Brain microvascular endothelial cell (primary cell): ENCODE measurements around the gene ADCY5.

Source experiments
- DNase-seq: peaks from one replicate; pipeline ENCODE4 v3.0.0-alpha.2; 2020
- H3K27ac ChIP-seq: fragments of 250-450 bp; sonication (Bioruptor Pico); 2 replicates; pipeline ENCODE4 v1.5.1; 2020; ENCODE audit warnings: mild to moderate bottlenecking, moderate library complexity
- H3K27me3 ChIP-seq: fragments of 250-450 bp; sonication (Bioruptor Pico); replicated peaks from 2 replicates; pipeline ENCODE4 v1.5.1; 2020; ENCODE audit warnings: mild to moderate bottlenecking
- H3K36me3 ChIP-seq: fragments of 250-450 bp; sonication (Bioruptor Pico); replicated peaks from 2 replicates; pipeline ENCODE4 v1.5.1; 2020; ENCODE audit warnings: mild to moderate bottlenecking
- H3K4me3 ChIP-seq: 2 replicates; pipeline ENCODE4 v1.5.1; 2011; ENCODE audit warnings: low read depth, mild to moderate bottlenecking, control low read depth, low read length, moderate library complexity
- CTCF ChIP-seq: IDR thresholded peaks from 2 replicates; pipeline ENCODE4 v1.5.1; 2011; ENCODE audit warnings: low read depth, mild to moderate bottlenecking, moderate library complexity, low read length, control low read depth, inconsistent platforms; ENCODE audit errors: missing control alignments
- in situ Hi-C: cut with HindIII; loops from 2 replicates; pipeline ENCODE4 v1.10.0; 2017; ENCODE audit warnings: low sequenced_read_pairs, low pct_ligation_motif_present

The ADCY5 gene

DNA sequence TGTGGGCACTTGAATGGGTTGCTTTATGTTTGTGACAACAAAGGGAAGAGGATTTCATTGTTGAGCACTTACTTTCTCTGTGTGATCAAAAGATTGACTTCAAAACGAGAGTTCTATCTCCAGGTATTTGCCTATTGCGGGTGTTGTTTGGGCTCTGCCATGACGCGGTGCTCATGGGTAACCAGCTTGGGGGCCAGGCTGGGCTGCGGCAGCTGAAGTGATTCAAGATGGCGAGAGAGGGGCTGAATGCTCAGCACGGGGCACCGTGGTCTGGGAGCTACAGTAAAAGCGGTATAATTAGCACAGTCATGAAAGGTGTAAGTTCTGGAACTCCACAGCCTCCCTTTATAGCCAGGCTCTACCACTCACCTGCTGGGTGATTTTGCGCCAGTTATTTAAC lies 31.0 kb upstream of the ADCY5 start:
- in situ Hi-C loops = no loop called here
- TF ChIP-seq CTCF = no peak
- DNase-seq = no peak
- Histone ChIP-seq H3K36me3 (no peaks in the 10 kb centered on the region), H3K27me3 (peaks cover 8% of the 10 kb centered on the region), H3K27ac (no peak overlapping the region), H3K4me3 (no peak overlapping the region)

DNA sequence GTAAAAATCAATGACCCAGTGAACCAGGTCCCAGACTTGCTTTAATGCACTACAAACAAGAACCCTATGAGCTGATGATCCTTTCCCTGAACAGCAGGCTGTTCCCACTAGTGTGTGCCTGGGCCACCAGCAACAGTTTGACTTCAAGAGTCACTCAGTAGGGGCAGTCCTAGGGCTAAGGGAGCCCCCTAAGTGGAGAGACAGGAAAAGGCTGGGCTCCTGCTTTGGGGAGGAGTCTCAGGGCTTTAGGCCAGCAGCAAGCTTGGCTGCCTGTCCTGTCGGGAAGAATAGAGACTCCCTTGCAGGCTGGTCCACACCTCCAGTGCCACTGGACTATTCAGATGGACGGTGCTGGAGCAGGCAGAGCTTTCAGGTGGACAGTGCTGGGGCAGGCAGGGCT lies 29.4 kb upstream of the ADCY5 start:
- H3K4me3 ChIP-seq = no peak overlapping the region
- peaks cover 11% of the 10 kb centered on the region for H3K27me3 ChIP-seq
- in situ Hi-C loops = no loop called here
- no peaks in the 10 kb centered on the region for H3K36me3 ChIP-seq
- no peak for DNase-seq
- no peak overlapping the region for H3K27ac ChIP-seq
- TF ChIP-seq CTCF = no peak

GRCh38 chr3:123476967-123477750 lies 28.3 kb upstream of the ADCY5 start:
- no peak for DNase-seq
- peaks cover 11% of the 10 kb centered on the region for H3K27me3 ChIP-seq
- TF ChIP-seq CTCF = no peak
- H3K27ac ChIP-seq = no peak overlapping the region
- H3K36me3 ChIP-seq = no peaks in the 10 kb centered on the region
- in situ Hi-C loops = no loop called here
- no peak overlapping the region for H3K4me3 ChIP-seq

- DNase-seq = no peak
- TF ChIP-seq CTCF = no peak
- in situ Hi-C loops = no loop called here
- H3K36me3 ChIP-seq = no peaks in the 10 kb centered on the region
- no peak overlapping the region for H3K27ac ChIP-seq
- no peak overlapping the region for H3K4me3 ChIP-seq
- H3K27me3 ChIP-seq = peaks cover 11% of the 10 kb centered on the region
These were observed 26.9 kb upstream of the ADCY5 start for GRCh38 chr3:123475786-123476185.

DNA sequence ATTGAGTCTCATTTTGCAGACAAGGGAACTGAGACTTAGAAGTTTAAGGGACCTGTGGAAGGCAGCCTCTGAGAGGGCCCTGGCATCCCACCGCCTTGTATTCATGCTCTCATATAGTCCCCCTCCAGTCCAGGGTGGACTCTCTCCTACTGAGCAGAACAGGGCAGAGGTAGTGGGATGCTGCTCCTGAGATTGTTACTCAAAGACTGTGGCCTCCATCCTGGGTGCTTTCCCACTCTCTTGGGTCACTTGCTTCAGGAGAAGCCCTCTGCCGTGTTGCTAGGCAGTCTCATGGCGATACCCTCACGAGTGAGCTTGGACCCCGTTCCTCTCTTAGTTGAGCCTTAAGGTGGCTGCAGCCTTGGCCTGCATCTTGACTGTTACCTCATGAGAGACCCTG lies 22.2 kb upstream of the ADCY5 start:
- Histone ChIP-seq H3K27ac (no peak overlapping the region), H3K4me3 (no peak overlapping the region), H3K27me3 (peaks cover 6% of the 10 kb centered on the region), H3K36me3 (no peaks in the 10 kb centered on the region)
- in situ Hi-C loops = no loop called here
- no peak for TF ChIP-seq CTCF
- DNase-seq = no peak
